ENCODE data around the gene CDH13. TPM values are rescaled to one million over a fixed set of nuclear protein-coding genes. Genes with fewer than 3 reads are reported as not detected.

CDH13 gene
- total RNA-seq, 1 experiment from 2014 or later: 2.1 TPM

DNA sequence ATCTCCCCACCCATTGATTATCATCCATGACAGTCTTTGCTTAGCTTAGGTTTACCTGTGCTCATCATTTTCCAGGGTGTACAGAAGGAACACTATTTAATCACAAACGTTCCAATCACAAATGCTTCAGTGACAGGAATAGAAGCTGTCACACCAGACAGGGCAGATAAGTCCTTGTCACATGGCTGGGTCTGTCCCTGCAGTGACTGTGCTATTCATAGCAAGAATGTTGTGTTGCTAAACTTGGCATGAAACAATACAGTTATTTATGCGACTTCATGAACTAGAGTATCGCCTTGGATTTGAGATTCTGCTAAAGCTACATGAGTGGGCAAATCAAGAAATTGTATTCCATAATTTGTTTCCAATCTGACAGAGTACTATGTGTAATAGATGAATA is 108.4 kb downstream of the CDH13 start:
- CTCF ChIA-PET: interaction anchor here (0.5 kb wide), 1 partner anchor 990 kb away, joined by 3 read pairs; no protein-coding TSS in a partner anchor
- intact Hi-C loops (cut with micrococcal nuclease; ENCODE audit: unreplicated experiment): no loop called here
- DNase-seq (ENCODE audit: low spot score): no peak

GRCh38 chr16:82735673-82736091 is 108.9 kb downstream of the CDH13 start:
- H3K4me1 ChIP-seq (ENCODE audit: insufficient read depth, low read length, poor library complexity, severe bottlenecking): no peaks in the 10 kb centered on the region
- BruUV-seq (replicated peaks): no TSS peak
- peaks cover 43% of the 10 kb centered on the region for H3K27me3 ChIP-seq (replicated peaks; ENCODE audit: insufficient read depth, low read depth, low read length, poor library complexity)
- intact Hi-C loops (cut with micrococcal nuclease; ENCODE audit: unreplicated experiment): no loop called here
- H3K4me3 ChIP-seq (ENCODE audit: low read depth, low read length, poor library complexity, severe bottlenecking): no peak overlapping the region
- H3K27ac ChIP-seq (ENCODE audit: low read depth, low read length, poor library complexity, severe bottlenecking): no peak overlapping the region
- POLR2A ChIA-PET (ENCODE audit: low non-redundant PET): no interaction called here
- H3K9me3 ChIP-seq (ENCODE audit: low read depth, low read length, poor library complexity, severe bottlenecking): no peaks in the 10 kb centered on the region
- DNase-seq (ENCODE audit: low spot score): no peak
- CTCF ChIA-PET: interaction anchor here (0.5 kb wide), 1 partner anchor 990 kb away, joined by 3 read pairs; no protein-coding TSS in a partner anchor
- H3K36me3 ChIP-seq (ENCODE audit: insufficient read depth, low read length, poor library complexity, severe bottlenecking): no peaks in the 10 kb centered on the region
- TF ChIP-seq, protein P1, sequence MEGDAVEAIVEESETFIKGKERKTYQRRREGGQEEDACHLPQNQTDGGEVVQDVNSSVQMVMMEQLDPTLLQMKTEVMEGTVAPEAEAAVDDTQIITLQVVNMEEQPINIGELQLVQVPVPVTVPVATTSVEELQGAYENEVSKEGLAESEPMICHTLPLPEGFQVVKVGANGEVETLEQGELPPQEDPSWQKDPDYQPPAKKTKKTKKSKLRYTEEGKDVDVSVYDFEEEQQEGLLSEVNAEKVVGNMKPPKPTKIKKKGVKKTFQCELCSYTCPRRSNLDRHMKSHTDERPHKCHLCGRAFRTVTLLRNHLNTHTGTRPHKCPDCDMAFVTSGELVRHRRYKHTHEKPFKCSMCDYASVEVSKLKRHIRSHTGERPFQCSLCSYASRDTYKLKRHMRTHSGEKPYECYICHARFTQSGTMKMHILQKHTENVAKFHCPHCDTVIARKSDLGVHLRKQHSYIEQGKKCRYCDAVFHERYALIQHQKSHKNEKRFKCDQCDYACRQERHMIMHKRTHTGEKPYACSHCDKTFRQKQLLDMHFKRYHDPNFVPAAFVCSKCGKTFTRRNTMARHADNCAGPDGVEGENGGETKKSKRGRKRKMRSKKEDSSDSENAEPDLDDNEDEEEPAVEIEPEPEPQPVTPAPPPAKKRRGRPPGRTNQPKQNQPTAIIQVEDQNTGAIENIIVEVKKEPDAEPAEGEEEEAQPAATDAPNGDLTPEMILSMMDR (conservative IDR thresholded peaks at IDR 0.05; ENCODE audit: low read depth, low read length): no peak
- no peak for TF ChIP-seq EZH2 (IDR thresholded peaks at IDR 0.05; ENCODE audit: borderline replicate concordance, low read depth, low read length, poor library complexity, severe bottlenecking)

More for the DNA sequence above, 108.4 kb downstream of the CDH13 start:
- Histone ChIP-seq H3K4me1 (ENCODE audit: insufficient read depth, low read length, poor library complexity, severe bottlenecking) (no peaks in the 10 kb centered on the region), H3K27me3 (replicated peaks; ENCODE audit: insufficient read depth, low read depth, low read length, poor library complexity) (peaks cover 39% of the 10 kb centered on the region), H3K4me3 (ENCODE audit: low read depth, low read length, poor library complexity, severe bottlenecking) (no peak overlapping the region), H3K9me3 (ENCODE audit: low read depth, low read length, poor library complexity, severe bottlenecking) (no peaks in the 10 kb centered on the region), H3K27ac (ENCODE audit: low read depth, low read length, poor library complexity, severe bottlenecking) (no peak overlapping the region), H3K36me3 (ENCODE audit: insufficient read depth, low read length, poor library complexity, severe bottlenecking) (no peaks in the 10 kb centered on the region)
- TF ChIP-seq, protein P1 (conservative IDR thresholded peaks at IDR 0.05; ENCODE audit: low read depth, low read length): no peak
- no peak for TF ChIP-seq EZH2 (IDR thresholded peaks at IDR 0.05; ENCODE audit: borderline replicate concordance, low read depth, low read length, poor library complexity, severe bottlenecking)
- BruUV-seq (replicated peaks): no TSS peak
- POLR2A ChIA-PET (ENCODE audit: low non-redundant PET): no interaction called here

- no peak overlapping the region for H3K27ac ChIP-seq (ENCODE audit: low read depth, low read length, poor library complexity, severe bottlenecking)
- BruUV-seq (replicated peaks): no TSS peak
- no peak for TF ChIP-seq EZH2 (IDR thresholded peaks at IDR 0.05; ENCODE audit: borderline replicate concordance, low read depth, low read length, poor library complexity, severe bottlenecking)
- TF ChIP-seq, protein P1 (conservative IDR thresholded peaks at IDR 0.05; ENCODE audit: low read depth, low read length): no peak
- intact Hi-C loops (cut with micrococcal nuclease; ENCODE audit: unreplicated experiment): no loop called here
- H3K27me3 ChIP-seq (replicated peaks; ENCODE audit: insufficient read depth, low read depth, low read length, poor library complexity): peaks cover 43% of the 10 kb centered on the region
- no peaks in the 10 kb centered on the region for H3K9me3 ChIP-seq (ENCODE audit: low read depth, low read length, poor library complexity, severe bottlenecking)
- H3K36me3 ChIP-seq (ENCODE audit: insufficient read depth, low read length, poor library complexity, severe bottlenecking): no peaks in the 10 kb centered on the region
- no peak for DNase-seq (ENCODE audit: low spot score)
- CTCF ChIA-PET: no interaction called here
- POLR2A ChIA-PET (ENCODE audit: low non-redundant PET): no interaction called here
- H3K4me1 ChIP-seq (ENCODE audit: insufficient read depth, low read length, poor library complexity, severe bottlenecking): no peaks in the 10 kb centered on the region
- H3K4me3 ChIP-seq (ENCODE audit: low read depth, low read length, poor library complexity, severe bottlenecking): no peak overlapping the region
These were observed 109.5 kb downstream of the CDH13 start for GRCh38 chr16:82736224-82736623.

Data from A673 (cell line).